ENCODE measurements around the gene COA8. TPM values are rescaled to one million over a fixed set of nuclear protein-coding genes. Genes with fewer than 3 reads are reported as not detected.

The COA8 gene
- total and polyA plus RNA-seq, 2 of the 4 experiments (the other 2 are of a cell fraction): 12.2 to 21.1 TPM

- H4K91ac ChIP-seq (ENCODE audit: insufficient read depth, low read depth, low read length): no peak overlapping the region
These were observed 37.7 kb downstream of the COA8 start for GRCh38 chr14:103600503-103600902.

More at GRCh38 chr14:103600503-103600902, 37.7 kb downstream of the COA8 start:
- no peak overlapping the region for H3K56ac ChIP-seq (ENCODE audit: extremely low read depth, insufficient read depth, low read length)
- no TSS peak for BruUV-seq (replicated peaks)
- H3K18ac ChIP-seq (ENCODE audit: low read depth, low read length): no peak overlapping the region
- no peak overlapping the region for H2BK5ac ChIP-seq (ENCODE audit: low read depth, low read length, poor library complexity, severe bottlenecking)
- H2AFZ ChIP-seq (replicated peaks; ENCODE audit: low read length, poor library complexity): no peak overlapping the region
- CTCF ChIA-PET: no interaction called here
- H3K4me3 ChIP-seq (ENCODE audit: insufficient read depth, low read depth, low read length): no peak overlapping the region
- dilution Hi-C loops (cut with HindIII; ENCODE audit: low sequenced_read_pairs, unreplicated experiment): no loop called here
- in situ Hi-C loops (cut with MboI; ENCODE audit: low sequenced_read_pairs): no loop called here
- no peak overlapping the region for H3K9ac ChIP-seq (ENCODE audit: low read depth, low read length)
- peaks cover 4% of the 10 kb centered on the region for H3K4me1 ChIP-seq (ENCODE audit: control insufficient read depth, insufficient read depth, low read length)
- no peak overlapping the region for H3K14ac ChIP-seq (replicated peaks; ENCODE audit: low read depth, low read length)
- peaks cover 0 to 16% of the 10 kb centered on the region in 2 experiments; a peak in 1 of 4 replicates for H3K79me1 ChIP-seq (ENCODE audit: low read depth in 1 of 2, low read length in 2 of 2)
- no peaks in the 10 kb centered on the region for H3K36me3 ChIP-seq (ENCODE audit: control insufficient read depth, insufficient read depth, low read length)
- H4K20me1 ChIP-seq (ENCODE audit: insufficient read depth, low read length): peaks cover 8% of the 10 kb centered on the region
- H3K4ac ChIP-seq (ENCODE audit: low read depth, low read length): no peak overlapping the region
- ATAC-seq (ENCODE audit: low read depth) (no peak), DNase-seq (no peak)
- no peak overlapping the region for H3K4me2 ChIP-seq (ENCODE audit: low read depth, low read length)
- no peak overlapping the region for H4K8ac ChIP-seq (ENCODE audit: low read depth in 2 of 2, low read length in 2 of 2)
- no peak overlapping the region for H2AK9ac ChIP-seq (replicated peaks; ENCODE audit: low read depth, low read length, poor library complexity)
- H3K23ac ChIP-seq (ENCODE audit: low read depth, low read length): no peak overlapping the region
- POLR2A ChIA-PET (ENCODE audit: unreplicated experiment): no interaction called here
- H2BK15ac ChIP-seq (ENCODE audit: low read depth, low read length): no peak overlapping the region
- intact Hi-C loops (cut with micrococcal nuclease): no loop called here
- H2AK5ac ChIP-seq (ENCODE audit: low read depth, low read length): no peak overlapping the region
- TF ChIP-seq CHD1 (IDR thresholded peaks at IDR 0.05; ENCODE audit: low read depth, low read length) (no peak), SMC3 (IDR thresholded peaks at IDR 0.05; ENCODE audit: low read depth, low read length) (no peak), RCOR1 (IDR thresholded peaks at IDR 0.05; ENCODE audit: insufficient replicate concordance, low read length) (no peak), MAFK (IDR thresholded peaks at IDR 0.05; ENCODE audit: low read depth, low read length) (no peak)
- H3K9me3 ChIP-seq (ENCODE audit: control insufficient read depth, insufficient read depth, low read length): no peaks in the 10 kb centered on the region
- no peaks in the 10 kb centered on the region for H3K27me3 ChIP-seq (ENCODE audit: control insufficient read depth, insufficient read depth, low read length)
- no CpG with 5 or more reads among the region's 5 CpGs for WGBS, 2 experiments (ENCODE audit: extremely low coverage in 2 of 2, insufficient read length in 1 of 2)
- no peak overlapping the region for H4K5ac ChIP-seq (ENCODE audit: low read depth, low read length)
- H2BK120ac ChIP-seq (ENCODE audit: low read depth, low read length): no peak overlapping the region
- H3K9me1 ChIP-seq (ENCODE audit: insufficient read depth, low read length): peaks cover 7% of the 10 kb centered on the region
- H2BK20ac ChIP-seq (ENCODE audit: low read depth, low read length): no peak overlapping the region
- H3K27ac ChIP-seq (ENCODE audit: insufficient read depth, low read length): no peak overlapping the region
